ENCODE results near the gene SMAD5. TPM values are rescaled to one million over a fixed set of nuclear protein-coding genes. Genes with fewer than 3 reads are reported as not detected.

The SMAD5 gene
- total and polyA plus RNA-seq, 2 donors (not counting 1 experiment from before 2014, with no cell fraction given): 9.4 to 38.6 TPM

DNA sequence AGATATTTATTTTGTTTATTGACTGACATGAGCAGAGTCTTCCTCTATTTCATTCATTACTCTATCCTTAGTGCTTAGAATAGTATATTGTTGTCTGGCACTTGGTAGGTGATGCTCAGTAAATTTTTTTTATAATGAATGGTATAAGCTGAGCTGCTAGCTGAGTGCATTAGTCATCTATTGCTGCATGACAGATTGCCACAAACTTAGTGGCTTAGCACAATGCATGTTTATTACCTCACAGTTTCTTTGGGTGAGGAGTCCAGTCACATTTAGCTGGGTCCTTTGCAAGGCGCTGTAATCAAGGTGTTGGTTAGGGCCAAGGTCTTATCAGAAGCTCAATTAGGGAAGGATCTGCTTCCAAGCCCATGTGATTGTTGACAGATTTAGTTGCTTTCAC, 23.1 kb downstream of the SMAD5 start:
- no peak overlapping the region for H3K9ac ChIP-seq (ENCODE audit: low read length)
- peaks cover 10 to 26% of the 10 kb centered on the region in 2 experiments for H3K36me3 ChIP-seq (replicated peaks in 1 of 2; ENCODE audit: control extremely low read depth in 1 of 2, control insufficient read depth in 1 of 2, extremely low read depth in 1 of 2, insufficient read depth in 2 of 2, low read length in 1 of 2)
- H3K27ac Mint-ChIP-seq: no peak overlapping the region
- ChIA-PET POLR2A (no interaction called here), CTCF (no interaction called here)
- no peak for TF ChIP-seq EZH2 (IDR thresholded peaks at IDR 0.05; ENCODE audit: borderline replicate concordance, insufficient read depth, low read depth, low read length, poor library complexity, severe bottlenecking)
- no peak for TF ChIP-seq CTCF (IDR thresholded peaks at IDR 0.05)
- H3K27me3 Mint-ChIP-seq: no peaks in the 10 kb centered on the region
- 100% methylated on average over 1 of the region's 1 CpG for WGBS (ENCODE audit: insufficient coverage)
- H2AFZ ChIP-seq (ENCODE audit: insufficient read depth, low read depth, low read length, poor library complexity, severe bottlenecking): no peak overlapping the region
- H3K27me3 ChIP-seq (replicated peaks in 1 of 4; ENCODE audit: control extremely low read depth in 1 of 4, control insufficient read depth in 3 of 4, insufficient read depth in 4 of 4, low read length in 3 of 4): no peaks in the 10 kb centered on the region
- H3K9me3 ChIP-seq (ENCODE audit: control extremely low read depth in 1 of 3, control insufficient read depth in 2 of 3, insufficient read depth in 1 of 3, low read length in 2 of 3): no peaks in the 10 kb centered on the region
- H3K4me3 Mint-ChIP-seq: no peak overlapping the region
- DNase-seq (no peak), ATAC-seq (ENCODE audit: low read depth) (no peak)
- no peaks in the 10 kb centered on the region for H3K4me1 ChIP-seq (ENCODE audit: control insufficient read depth in 2 of 2, insufficient read depth in 2 of 2, low read length in 2 of 2)
- no peak overlapping the region for H3K4me3 ChIP-seq (ENCODE audit: control extremely low read depth in 1 of 5, extremely low read depth in 1 of 5, insufficient read depth in 1 of 5, low read depth in 2 of 5, low read length in 4 of 5)
- H3K4me2 ChIP-seq (replicated peaks; ENCODE audit: low read depth, low read length, poor library complexity, severe bottlenecking): no peak overlapping the region
- H3K79me2 ChIP-seq (ENCODE audit: control insufficient read depth, insufficient read depth, low read length): peaks cover 3% of the 10 kb centered on the region
- intact Hi-C loops (cut with micrococcal nuclease): no loop called here
- no peaks in the 10 kb centered on the region for H3K9me3 Mint-ChIP-seq (ENCODE audit: insufficient read depth)
- H3K4me1 Mint-ChIP-seq: peaks cover 2% of the 10 kb centered on the region
- no peak overlapping the region for H3K27ac ChIP-seq (ENCODE audit: low read length in 2 of 2)
- H4K20me1 ChIP-seq (ENCODE audit: control insufficient read depth, insufficient read depth, low read length, poor library complexity, severe bottlenecking): peaks cover 11% of the 10 kb centered on the region

DNA sequence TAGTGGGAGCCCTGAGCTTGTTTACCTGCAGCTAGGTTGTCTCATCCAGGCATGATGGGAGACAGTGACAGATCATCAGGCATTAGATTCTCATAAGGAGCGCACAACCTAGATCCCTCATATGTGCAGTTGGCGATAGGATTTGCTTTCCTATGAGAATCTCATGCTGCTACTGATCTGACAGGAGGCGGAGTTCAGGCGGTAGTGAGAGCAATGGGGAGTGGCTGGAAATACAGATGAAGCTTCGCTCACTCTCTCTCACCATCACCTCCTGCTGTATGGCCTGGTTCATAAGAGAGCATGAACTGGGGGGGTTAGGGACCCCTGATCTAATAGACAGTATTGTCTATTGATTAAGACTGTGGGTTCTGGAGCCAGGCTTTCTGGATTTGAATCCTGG, 24.9 kb downstream of the SMAD5 start:
- CTCF ChIA-PET: no interaction called here

More for the DNA sequence above, 24.9 kb downstream of the SMAD5 start:
- no peak for TF ChIP-seq CTCF (IDR thresholded peaks at IDR 0.05)
- no peak for TF ChIP-seq EZH2 (IDR thresholded peaks at IDR 0.05; ENCODE audit: borderline replicate concordance, insufficient read depth, low read depth, low read length, poor library complexity, severe bottlenecking)
- H3K9me3 Mint-ChIP-seq (ENCODE audit: insufficient read depth): no peaks in the 10 kb centered on the region
- no peak overlapping the region for H3K4me3 Mint-ChIP-seq
- intact Hi-C loops (cut with micrococcal nuclease): no loop called here
- Histone ChIP-seq H3K9ac (ENCODE audit: low read length) (no peak overlapping the region), H3K27me3 (replicated peaks in 1 of 4; ENCODE audit: control extremely low read depth in 1 of 4, control insufficient read depth in 3 of 4, insufficient read depth in 4 of 4, low read length in 3 of 4) (no peaks in the 10 kb centered on the region), H3K4me2 (replicated peaks; ENCODE audit: low read depth, low read length, poor library complexity, severe bottlenecking) (no peak overlapping the region), H3K27ac (ENCODE audit: low read length in 2 of 2) (no peak overlapping the region), H3K4me1 (ENCODE audit: control insufficient read depth in 2 of 2, insufficient read depth in 2 of 2, low read length in 2 of 2) (no peaks in the 10 kb centered on the region), H4K20me1 (ENCODE audit: control insufficient read depth, insufficient read depth, low read length, poor library complexity, severe bottlenecking) (peaks cover 7% of the 10 kb centered on the region), H3K9me3 (ENCODE audit: control extremely low read depth in 1 of 3, control insufficient read depth in 2 of 3, insufficient read depth in 1 of 3, low read length in 2 of 3) (no peaks in the 10 kb centered on the region), H3K79me2 (ENCODE audit: control insufficient read depth, insufficient read depth, low read length) (no peaks in the 10 kb centered on the region), H2AFZ (ENCODE audit: insufficient read depth, low read depth, low read length, poor library complexity, severe bottlenecking) (no peak overlapping the region), H3K4me3 (ENCODE audit: control extremely low read depth in 1 of 5, extremely low read depth in 1 of 5, insufficient read depth in 1 of 5, low read depth in 2 of 5, low read length in 4 of 5) (no peak overlapping the region), H3K36me3 (replicated peaks in 1 of 2; ENCODE audit: control extremely low read depth in 1 of 2, control insufficient read depth in 1 of 2, extremely low read depth in 1 of 2, insufficient read depth in 2 of 2, low read length in 1 of 2) (peaks cover 8 to 30% of the 10 kb centered on the region in 2 experiments)
- WGBS (ENCODE audit: insufficient coverage): 100% methylated on average over 1 of the region's 5 CpGs
- ATAC-seq (ENCODE audit: low read depth) (no peak), DNase-seq (no peak)
- peaks cover 2% of the 10 kb centered on the region for H3K4me1 Mint-ChIP-seq
- POLR2A ChIA-PET: no interaction called here
- H3K27me3 Mint-ChIP-seq: no peaks in the 10 kb centered on the region
- no peak overlapping the region for H3K27ac Mint-ChIP-seq

All from B cell (primary cell).